Neural cell (in vitro differentiated cells): ENCODE results near the gene UBE2I.

Experiments used
- POLR2AphosphoS5 ChIP-seq: IDR thresholded peaks from 2 replicates; pipeline ENCODE4 v1.6.1; 2012
- REST ChIP-seq: IDR thresholded peaks from 2 replicates; pipeline ENCODE4 v1.6.1; 2012; ENCODE audit warnings: borderline replicate concordance
- TF ChIP-seq, protein P1 (sequence below): fragments of 450-650 bp; IDR thresholded peaks from 2 replicates; pipeline ENCODE4 v1.5.1; 2014; ENCODE audit warnings: antibody characterized with exemption, mild to moderate bottlenecking, moderate library complexity; ENCODE audit not compliant: poor library complexity, severe bottlenecking

- TF ChIP-seq REST (no peak), POLR2AphosphoS5 (no peak)
- TF ChIP-seq, protein P1, sequence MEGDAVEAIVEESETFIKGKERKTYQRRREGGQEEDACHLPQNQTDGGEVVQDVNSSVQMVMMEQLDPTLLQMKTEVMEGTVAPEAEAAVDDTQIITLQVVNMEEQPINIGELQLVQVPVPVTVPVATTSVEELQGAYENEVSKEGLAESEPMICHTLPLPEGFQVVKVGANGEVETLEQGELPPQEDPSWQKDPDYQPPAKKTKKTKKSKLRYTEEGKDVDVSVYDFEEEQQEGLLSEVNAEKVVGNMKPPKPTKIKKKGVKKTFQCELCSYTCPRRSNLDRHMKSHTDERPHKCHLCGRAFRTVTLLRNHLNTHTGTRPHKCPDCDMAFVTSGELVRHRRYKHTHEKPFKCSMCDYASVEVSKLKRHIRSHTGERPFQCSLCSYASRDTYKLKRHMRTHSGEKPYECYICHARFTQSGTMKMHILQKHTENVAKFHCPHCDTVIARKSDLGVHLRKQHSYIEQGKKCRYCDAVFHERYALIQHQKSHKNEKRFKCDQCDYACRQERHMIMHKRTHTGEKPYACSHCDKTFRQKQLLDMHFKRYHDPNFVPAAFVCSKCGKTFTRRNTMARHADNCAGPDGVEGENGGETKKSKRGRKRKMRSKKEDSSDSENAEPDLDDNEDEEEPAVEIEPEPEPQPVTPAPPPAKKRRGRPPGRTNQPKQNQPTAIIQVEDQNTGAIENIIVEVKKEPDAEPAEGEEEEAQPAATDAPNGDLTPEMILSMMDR: no peak
Measured at GRCh38 chr16:1340730-1341494, 31.5 kb downstream of the UBE2I start.
